ENCODE measurements around the gene MFSD12.

The MFSD12 gene

DNA sequence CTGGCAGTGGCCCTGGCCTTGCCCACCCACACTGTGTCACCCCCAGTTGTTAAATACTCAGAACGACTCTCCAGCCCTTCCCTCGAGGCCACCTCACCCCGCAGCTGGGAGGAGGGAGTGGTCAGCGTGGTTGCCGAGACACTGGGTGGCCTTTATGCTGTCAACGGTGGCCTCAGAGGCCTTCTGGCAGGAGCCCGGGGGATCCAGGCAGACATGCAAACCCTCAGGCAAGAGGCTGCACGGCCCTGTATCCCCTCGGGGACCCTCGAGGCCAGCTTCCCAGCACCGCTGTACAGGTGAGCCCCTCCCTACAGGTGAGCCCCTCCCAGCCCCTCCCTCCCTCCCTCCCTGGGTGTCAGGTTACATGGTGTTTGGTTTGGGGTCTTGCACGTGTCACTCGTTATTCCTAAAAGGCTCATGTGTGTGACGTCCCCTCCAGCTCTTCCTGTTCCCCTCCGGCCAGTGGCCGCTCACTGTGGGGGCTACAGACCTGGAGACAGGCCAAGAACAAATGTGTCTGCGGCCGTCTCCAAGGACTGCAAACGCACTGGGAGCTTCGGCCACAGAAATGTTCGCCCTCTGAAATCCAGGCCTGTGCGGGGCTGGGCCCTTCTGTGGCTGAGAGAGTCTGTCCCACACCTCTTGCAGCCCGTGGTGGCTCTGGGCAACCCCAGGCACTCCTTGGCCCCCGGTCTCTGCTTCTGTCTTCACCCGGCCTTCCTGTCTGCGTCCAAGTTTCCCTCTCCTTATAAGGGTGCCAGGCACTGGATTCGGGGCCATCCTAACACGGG, 18.2 kb downstream of the MFSD12 start, which contains the start of gene TEKTIP1:
TSS of gene TEKTIP1 (plus strand) at position 210 of the 791 bp plus-strand sequence. CDS start at position 214, 4 bp downstream.
- Histone ChIP-seq H3K4me1 (ENCODE audit: insufficient read depth, low read length) (no peaks in the 10 kb centered on the region), H3K27me3 (ENCODE audit: insufficient read depth, low read length) (no peaks in the 10 kb centered on the region), H3K36me3 (ENCODE audit: insufficient read depth, low read depth, low read length) (peaks cover 16% of the 10 kb centered on the region; the same call in 1 of the 2 replicates), H3K9me3 (ENCODE audit: insufficient read depth, low read depth, low read length) (no peaks in the 10 kb centered on the region), H3K9ac (ENCODE audit: low read depth, low read length) (no peak within 1 kb of the TSS), H3K4me3 (ENCODE audit: low read length) (no peak within 1 kb of the TSS), H3K27ac (ENCODE audit: low read length) (no peak within 1 kb of the TSS)

DNA sequence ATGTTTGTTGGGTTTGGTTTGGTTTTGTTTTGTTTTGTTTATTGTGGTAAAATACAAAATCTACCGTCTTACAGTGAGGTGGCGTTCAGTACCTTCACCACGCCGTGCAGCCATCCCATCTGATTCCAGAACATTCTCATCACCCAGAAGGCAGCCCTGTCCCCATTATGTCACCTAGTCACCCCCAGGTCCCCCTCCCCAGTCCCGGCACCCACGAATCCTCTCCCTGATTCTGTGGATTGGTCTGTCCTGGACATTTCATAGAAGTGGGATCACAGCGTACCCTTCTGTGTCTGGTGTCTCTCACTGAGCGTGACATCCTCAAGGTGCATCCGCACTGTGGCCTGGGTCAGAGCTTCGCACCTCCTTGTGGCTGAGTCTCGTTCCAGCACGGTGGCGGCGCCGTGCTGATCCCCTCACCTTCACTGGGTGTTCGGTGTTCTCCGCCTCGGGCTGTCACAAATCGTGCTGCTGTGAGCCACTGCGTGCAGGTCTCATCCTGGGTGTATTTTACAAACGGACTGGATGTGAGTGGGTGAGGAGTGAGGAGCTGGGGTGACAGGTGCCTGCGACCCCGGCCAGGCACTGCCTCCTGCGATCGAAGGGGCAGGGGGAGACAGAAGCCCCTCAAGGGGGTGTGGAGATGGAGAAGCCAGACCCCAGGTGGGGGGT, 19.0 kb downstream of the MFSD12 start:
- H3K27ac ChIP-seq (ENCODE audit: low read length): no peak overlapping the region
- H3K4me1 ChIP-seq (ENCODE audit: insufficient read depth, low read length): no peaks in the 10 kb centered on the region
- no peak overlapping the region for H3K4me3 ChIP-seq (ENCODE audit: low read length)
- H3K27me3 ChIP-seq (ENCODE audit: insufficient read depth, low read length): no peaks in the 10 kb centered on the region
- H3K9me3 ChIP-seq (ENCODE audit: insufficient read depth, low read depth, low read length): no peaks in the 10 kb centered on the region
- H3K9ac ChIP-seq (ENCODE audit: low read depth, low read length): no peak overlapping the region
- peaks cover 19% of the 10 kb centered on the region for H3K36me3 ChIP-seq (ENCODE audit: insufficient read depth, low read depth, low read length)

DNA sequence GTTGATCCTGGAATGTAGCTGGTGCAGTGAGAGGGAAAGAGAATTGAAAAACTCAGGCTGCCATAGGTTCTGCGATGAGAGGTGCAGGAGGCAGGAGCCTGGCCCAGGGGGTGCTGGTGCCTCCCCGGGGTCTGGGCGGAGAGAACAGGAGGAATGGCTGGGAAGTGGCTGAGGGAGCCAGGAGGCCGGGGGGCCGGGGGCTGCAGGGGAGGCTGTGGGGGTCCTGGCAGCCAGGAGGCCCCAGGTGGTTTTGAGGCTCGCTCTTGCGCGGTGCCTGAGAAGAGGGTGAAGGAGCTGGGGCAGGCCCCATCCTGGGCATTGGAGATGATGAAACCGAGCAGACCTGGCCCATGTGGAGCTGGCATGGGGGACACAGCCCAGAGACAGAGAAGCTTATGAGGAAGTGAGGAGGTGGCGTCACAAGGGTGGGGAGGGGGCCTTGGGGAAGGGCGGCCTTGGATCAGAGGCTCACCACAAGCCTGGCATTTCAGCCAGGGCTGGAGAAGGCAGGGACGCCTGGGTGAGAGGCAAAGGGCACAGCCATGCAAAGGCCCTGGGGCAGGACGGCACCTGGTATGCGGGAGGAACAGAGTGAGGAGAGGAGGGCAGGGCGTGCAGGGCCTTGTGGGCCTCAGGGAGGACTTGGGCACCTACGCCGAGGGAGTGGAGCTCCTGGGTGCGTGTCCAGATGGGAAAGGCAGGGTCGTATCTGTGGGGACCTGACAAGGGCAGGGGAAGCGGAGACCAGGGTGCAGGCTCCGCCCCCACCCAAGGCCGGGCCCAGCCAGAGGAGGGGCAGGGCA, 19.7 kb downstream of the MFSD12 start:
- no peak overlapping the region for H3K9ac ChIP-seq (ENCODE audit: low read depth, low read length)
- H3K27ac ChIP-seq (ENCODE audit: low read length): no peak overlapping the region
- no peak overlapping the region for H3K4me3 ChIP-seq (ENCODE audit: low read length)
- peaks cover 26% of the 10 kb centered on the region for H3K36me3 ChIP-seq (ENCODE audit: insufficient read depth, low read depth, low read length)
- no peaks in the 10 kb centered on the region for H3K4me1 ChIP-seq (ENCODE audit: insufficient read depth, low read length)
- no peaks in the 10 kb centered on the region for H3K27me3 ChIP-seq (ENCODE audit: insufficient read depth, low read length)
- H3K9me3 ChIP-seq (ENCODE audit: insufficient read depth, low read depth, low read length): no peaks in the 10 kb centered on the region

- Histone ChIP-seq H3K36me3 (ENCODE audit: insufficient read depth, low read depth, low read length) (peaks cover 32% of the 10 kb centered on the region), H3K4me1 (ENCODE audit: insufficient read depth, low read length) (no peaks in the 10 kb centered on the region), H3K4me3 (ENCODE audit: low read length) (no peak overlapping the region), H3K27me3 (ENCODE audit: insufficient read depth, low read length) (no peaks in the 10 kb centered on the region), H3K9ac (ENCODE audit: low read depth, low read length) (no peak overlapping the region), H3K9me3 (ENCODE audit: insufficient read depth, low read depth, low read length) (no peaks in the 10 kb centered on the region), H3K27ac (ENCODE audit: low read length) (no peak overlapping the region)
Measured at GRCh38 chr19:3537101-3537437, 20.3 kb downstream of the MFSD12 start.

- Histone ChIP-seq H3K27me3 (ENCODE audit: insufficient read depth, low read length) (no peaks in the 10 kb centered on the region), H3K9ac (ENCODE audit: low read depth, low read length) (no peak overlapping the region), H3K9me3 (ENCODE audit: insufficient read depth, low read depth, low read length) (no peaks in the 10 kb centered on the region), H3K36me3 (ENCODE audit: insufficient read depth, low read depth, low read length) (peaks cover 35% of the 10 kb centered on the region), H3K27ac (ENCODE audit: low read length) (no peak overlapping the region), H3K4me3 (ENCODE audit: low read length) (no peak overlapping the region), H3K4me1 (ENCODE audit: insufficient read depth, low read length) (no peaks in the 10 kb centered on the region)
Measured at GRCh38 chr19:3536429-3537100, 20.8 kb downstream of the MFSD12 start.

- Histone ChIP-seq H3K27me3 (ENCODE audit: insufficient read depth, low read length) (no peaks in the 10 kb centered on the region), H3K9me3 (ENCODE audit: insufficient read depth, low read depth, low read length) (no peaks in the 10 kb centered on the region), H3K4me1 (ENCODE audit: insufficient read depth, low read length) (no peaks in the 10 kb centered on the region), H3K36me3 (ENCODE audit: insufficient read depth, low read depth, low read length) (peaks cover 40% of the 10 kb centered on the region), H3K9ac (ENCODE audit: low read depth, low read length) (no peak overlapping the region), H3K27ac (ENCODE audit: low read length) (no peak overlapping the region), H3K4me3 (ENCODE audit: low read length) (no peak overlapping the region)
Measured at GRCh38 chr19:3535981-3536380, 21.4 kb downstream of the MFSD12 start.

DNA sequence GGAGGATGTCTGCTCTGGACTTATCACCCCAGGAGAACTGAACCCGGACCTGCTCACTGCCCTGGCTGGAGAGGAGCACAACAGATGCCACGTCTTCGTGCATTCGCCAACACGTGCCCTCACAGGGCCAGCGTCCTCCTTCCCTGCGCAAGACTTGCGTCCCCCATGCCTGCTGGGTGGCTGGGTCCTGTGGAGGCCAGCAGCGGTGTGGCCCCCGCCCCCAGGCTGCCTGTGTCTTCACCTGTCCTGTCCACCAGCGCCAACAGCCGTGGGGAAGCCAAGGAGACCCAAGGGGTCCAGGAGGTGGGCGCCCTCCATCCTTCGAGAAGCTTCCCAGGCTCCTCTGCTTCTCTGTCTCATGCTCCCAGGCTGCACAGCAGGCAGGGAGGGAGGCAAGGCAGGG, 21.8 kb downstream of the MFSD12 start:
- no peaks in the 10 kb centered on the region for H3K4me1 ChIP-seq (ENCODE audit: insufficient read depth, low read length)
- no peaks in the 10 kb centered on the region for H3K9me3 ChIP-seq (ENCODE audit: insufficient read depth, low read depth, low read length)
- no peaks in the 10 kb centered on the region for H3K27me3 ChIP-seq (ENCODE audit: insufficient read depth, low read length)
- H3K36me3 ChIP-seq (ENCODE audit: insufficient read depth, low read depth, low read length): peaks cover 42% of the 10 kb centered on the region
- H3K4me3 ChIP-seq (ENCODE audit: low read length): no peak overlapping the region
- H3K9ac ChIP-seq (ENCODE audit: low read depth, low read length): no peak overlapping the region
- H3K27ac ChIP-seq (ENCODE audit: low read length): no peak overlapping the region

- Histone ChIP-seq H3K4me3 (ENCODE audit: low read length) (no peak overlapping the region), H3K27me3 (ENCODE audit: insufficient read depth, low read length) (no peaks in the 10 kb centered on the region), H3K27ac (ENCODE audit: low read length) (no peak overlapping the region), H3K36me3 (ENCODE audit: insufficient read depth, low read depth, low read length) (peaks cover 42% of the 10 kb centered on the region), H3K9ac (ENCODE audit: low read depth, low read length) (no peak overlapping the region), H3K9me3 (ENCODE audit: insufficient read depth, low read depth, low read length) (no peaks in the 10 kb centered on the region), H3K4me1 (ENCODE audit: insufficient read depth, low read length) (no peaks in the 10 kb centered on the region)
Measured at GRCh38 chr19:3535235-3535535, 22.2 kb downstream of the MFSD12 start.

GRCh38 chr19:3534375-3535234, 22.8 kb downstream of the MFSD12 start:
- Histone ChIP-seq H3K36me3 (ENCODE audit: insufficient read depth, low read depth, low read length) (peaks cover 42% of the 10 kb centered on the region), H3K4me3 (ENCODE audit: low read length) (no peak overlapping the region)

GRCh38 chr19:3533563-3534216, 23.7 kb downstream of the MFSD12 start:
- Histone ChIP-seq H3K36me3 (ENCODE audit: insufficient read depth, low read depth, low read length) (peaks cover 42% of the 10 kb centered on the region), H3K9ac (ENCODE audit: low read depth, low read length) (no peak overlapping the region), H3K4me1 (ENCODE audit: insufficient read depth, low read length) (no peaks in the 10 kb centered on the region), H3K27me3 (ENCODE audit: insufficient read depth, low read length) (no peaks in the 10 kb centered on the region), H3K4me3 (ENCODE audit: low read length) (no peak overlapping the region), H3K27ac (ENCODE audit: low read length) (no peak overlapping the region), H3K9me3 (ENCODE audit: insufficient read depth, low read depth, low read length) (no peaks in the 10 kb centered on the region)

More at GRCh38 chr19:3534375-3535234, 22.8 kb downstream of the MFSD12 start:
- H3K27ac ChIP-seq (ENCODE audit: low read length): no peak overlapping the region
- no peaks in the 10 kb centered on the region for H3K4me1 ChIP-seq (ENCODE audit: insufficient read depth, low read length)
- H3K9ac ChIP-seq (ENCODE audit: low read depth, low read length): no peak overlapping the region
- H3K9me3 ChIP-seq (ENCODE audit: insufficient read depth, low read depth, low read length): no peaks in the 10 kb centered on the region
- no peaks in the 10 kb centered on the region for H3K27me3 ChIP-seq (ENCODE audit: insufficient read depth, low read length)

Data from iPS-20b (cell line).